Measurements from ENCODE around the gene SP100.

The SP100 gene

GRCh38 chr2:230564805-230565779 is 149.1 kb downstream of the SP100 start:
- peak; percentile 78 for DNase-seq

- DNase-seq = no peak
These were observed 153.3 kb downstream of the SP100 start for GRCh38 chr2:230569298-230569697.

GRCh38 chr2:230570987-230571386 is 155.0 kb downstream of the SP100 start:
- DNase-seq = no peak

- no peak for DNase-seq
These were observed 159.8 kb downstream of the SP100 start for GRCh38 chr2:230575642-230576324.

GRCh38 chr2:230577114-230577513 is 161.1 kb downstream of the SP100 start:
- no peak for DNase-seq

GRCh38 chr2:230578106-230578505 is 162.1 kb downstream of the SP100 start:
- no peak for DNase-seq

- DNase-seq = peak; percentile 47
These were observed 166.9 kb downstream of the SP100 start for GRCh38 chr2:230582851-230583283.

- DNase-seq = no peak
These were observed 167.6 kb downstream of the SP100 start for GRCh38 chr2:230583581-230583980.

- DNase-seq = no peak
These were observed 170.5 kb downstream of the SP100 start for GRCh38 chr2:230586328-230586982.

GRCh38 chr2:230589025-230589424 is 173.0 kb downstream of the SP100 start:
- no peak for DNase-seq

- no peak for DNase-seq
These were observed 173.6 kb downstream of the SP100 start for GRCh38 chr2:230589497-230590015.

GRCh38 chr2:230590333-230590732 is 174.3 kb downstream of the SP100 start:
- DNase-seq = no peak

- DNase-seq = no peak
These were observed 175.8 kb downstream of the SP100 start for GRCh38 chr2:230591850-230592249.

- DNase-seq = no peak
These were observed 176.8 kb downstream of the SP100 start for GRCh38 chr2:230592775-230593174.
